GM10266 (cell line): ENCODE measurements around the gene CCDC185.

Experiments used
- DNase-seq: peaks from one replicate; pipeline ENCODE4 v3.0.0; 2012; ENCODE audit errors: extremely low spot score
- TF ChIP-seq, protein P1 (sequence below): IDR thresholded peaks from 2 replicates; pipeline ENCODE4 v1.5.1; 2012; ENCODE audit warnings: mild to moderate bottlenecking, low read depth; ENCODE audit not compliant: control insufficient read depth, insufficient read depth; ENCODE audit errors: missing control alignments

CCDC185 gene

GRCh38 chr1:223429821-223430220, 36.6 kb downstream of the CCDC185 start:
- TF ChIP-seq, protein P1, sequence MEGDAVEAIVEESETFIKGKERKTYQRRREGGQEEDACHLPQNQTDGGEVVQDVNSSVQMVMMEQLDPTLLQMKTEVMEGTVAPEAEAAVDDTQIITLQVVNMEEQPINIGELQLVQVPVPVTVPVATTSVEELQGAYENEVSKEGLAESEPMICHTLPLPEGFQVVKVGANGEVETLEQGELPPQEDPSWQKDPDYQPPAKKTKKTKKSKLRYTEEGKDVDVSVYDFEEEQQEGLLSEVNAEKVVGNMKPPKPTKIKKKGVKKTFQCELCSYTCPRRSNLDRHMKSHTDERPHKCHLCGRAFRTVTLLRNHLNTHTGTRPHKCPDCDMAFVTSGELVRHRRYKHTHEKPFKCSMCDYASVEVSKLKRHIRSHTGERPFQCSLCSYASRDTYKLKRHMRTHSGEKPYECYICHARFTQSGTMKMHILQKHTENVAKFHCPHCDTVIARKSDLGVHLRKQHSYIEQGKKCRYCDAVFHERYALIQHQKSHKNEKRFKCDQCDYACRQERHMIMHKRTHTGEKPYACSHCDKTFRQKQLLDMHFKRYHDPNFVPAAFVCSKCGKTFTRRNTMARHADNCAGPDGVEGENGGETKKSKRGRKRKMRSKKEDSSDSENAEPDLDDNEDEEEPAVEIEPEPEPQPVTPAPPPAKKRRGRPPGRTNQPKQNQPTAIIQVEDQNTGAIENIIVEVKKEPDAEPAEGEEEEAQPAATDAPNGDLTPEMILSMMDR: no peak
- DNase-seq: no peak

GRCh38 chr1:223430236-223430635, 37.0 kb downstream of the CCDC185 start:
- no peak for DNase-seq
- TF ChIP-seq, protein P1: no peak

GRCh38 chr1:223437151-223437550, 43.9 kb downstream of the CCDC185 start:
- DNase-seq: no peak
- TF ChIP-seq, protein P1: no peak

DNA sequence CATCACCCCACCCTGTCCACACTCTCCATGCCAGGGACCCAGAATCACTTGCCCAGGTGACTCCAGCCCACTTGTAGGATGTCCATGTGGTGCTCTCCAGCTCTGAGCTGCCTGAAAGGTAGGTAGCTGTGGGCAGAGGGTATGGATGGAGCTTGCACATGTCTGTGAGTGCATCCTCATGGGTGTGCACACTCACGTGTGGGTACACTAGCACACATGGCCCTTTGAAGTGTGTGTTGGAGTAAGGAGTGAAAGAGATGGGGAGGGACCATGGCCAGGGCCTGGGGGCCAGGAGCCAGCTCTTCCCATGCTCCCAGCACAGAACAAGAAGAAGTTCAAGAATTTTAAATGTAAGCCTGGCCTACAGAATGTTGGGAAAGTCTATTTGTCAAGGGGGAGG, 50.2 kb downstream of the CCDC185 start:
- DNase-seq: no peak
- TF ChIP-seq, protein P1: no peak

DNA sequence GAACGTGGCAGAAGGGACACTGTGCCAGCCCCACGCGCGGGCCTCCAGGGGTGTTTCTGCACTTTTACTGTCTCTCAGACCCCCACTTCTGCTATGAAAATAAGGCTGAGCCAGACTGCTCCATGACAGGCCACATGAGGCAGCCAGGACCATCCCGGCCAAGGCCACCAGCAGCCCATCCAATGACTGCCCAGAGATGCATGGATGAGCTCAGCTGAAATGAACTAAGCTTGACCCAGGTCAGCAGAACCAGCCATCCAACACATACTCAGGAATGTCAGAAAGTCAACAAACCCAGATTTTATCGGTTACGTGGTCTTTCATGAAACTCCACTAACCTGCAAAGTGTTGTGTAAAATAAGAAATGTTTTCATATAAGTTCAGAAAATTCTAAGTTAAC, 51.2 kb downstream of the CCDC185 start:
- TF ChIP-seq, protein P1: no peak
- DNase-seq: no peak
